K562 (cell line): ENCODE results near the gene NCAPD2. TPM values are rescaled to one million over a fixed set of nuclear protein-coding genes. Genes with fewer than 3 reads are reported as not detected.

Experiments used
- ARID2 ChIP-seq: fragments of 450-650 bp; IDR thresholded peaks from 2 replicates; pipeline ENCODE4 v1.6.1; 2017; ENCODE audit warnings: antibody characterized with exemption, mild to moderate bottlenecking
- ARNT ChIP-seq, 2 experiments: fragments of 450-650 bp; IDR thresholded peaks; 2 replicates each; pipeline ENCODE4 v1.6.1; 2016; ENCODE audit warnings: mild to moderate bottlenecking in 1 of 2
- CTCFL ChIP-seq: IDR thresholded peaks from 2 replicates; pipeline ENCODE4 v1.6.1; 2011; ENCODE audit warnings: borderline replicate concordance, low read depth, mild to moderate bottlenecking, moderate library complexity, low read length; ENCODE audit not compliant: insufficient read depth, poor library complexity, severe bottlenecking
- CXXC5 ChIP-seq: fragments of 250-450 bp; sonication (Bioruptor Pico); IDR thresholded peaks from 2 replicates; pipeline ENCODE4 v1.8.0; 2022; ENCODE audit warnings: inconsistent platforms, mild to moderate bottlenecking, moderate library complexity
- DEAF1 ChIP-seq: fragments of 450-650 bp; formaldehyde crosslinking; IDR thresholded peaks from 2 replicates; pipeline ENCODE4 v1.4.0; 2020; ENCODE audit warnings: mild to moderate bottlenecking, moderate library complexity
- E2F3 ChIP-seq: fragments of 250-450 bp; sonication (Bioruptor Pico); IDR thresholded peaks from 2 replicates; pipeline ENCODE4 v1.4.0; 2020; ENCODE audit warnings: mild to moderate bottlenecking
- EWSR1 ChIP-seq: fragments of 450-650 bp; IDR thresholded peaks from 2 replicates; pipeline ENCODE4 v1.6.1; 2018; ENCODE audit warnings: borderline replicate concordance, mild to moderate bottlenecking, low read depth, moderate library complexity; ENCODE audit not compliant: partially characterized antibody
- FOSL1 ChIP-seq: fragments of 200-800 bp; sonication (Bioruptor generic); conservative IDR thresholded peaks from 2 replicates; pipeline ENCODE4 v1.6.1; 2016; ENCODE audit warnings: missing genetic modification characterization, missing compliant biosample characterization
- FOXM1 ChIP-seq, 2 experiments: fragments of 450-650 bp in 1 of 2; sonication (generic) in 1 of 2; formaldehyde crosslinking in 1 of 2; IDR thresholded peaks; 2 replicates each; pipeline versions ENCODE4 v1.6.1 to v1.9.0; 2017 to 2022; ENCODE audit warnings: low read depth in 2 of 2, mild to moderate bottlenecking in 2 of 2, missing genetic modification reagents in 1 of 2, moderate library complexity in 1 of 2
- FOXP1 ChIP-seq: sonication (generic); formaldehyde crosslinking; IDR thresholded peaks from 2 replicates; pipeline ENCODE4 v1.8.0; 2022; ENCODE audit warnings: mild to moderate bottlenecking, missing genetic modification reagents
- MED1 ChIP-seq: sonication (generic); formaldehyde crosslinking; IDR thresholded peaks from 2 replicates; pipeline ENCODE4 v1.8.1; 2023; ENCODE audit warnings: missing genetic modification reagents, borderline replicate concordance
- MEF2D ChIP-seq: conservative IDR thresholded peaks from 2 replicates; pipeline ENCODE4 v1.6.1; 2016; ENCODE audit warnings: low read depth, missing genetic modification characterization, missing compliant biosample characterization
- NR2F6 ChIP-seq: fragments of 450-650 bp; formaldehyde crosslinking; IDR thresholded peaks from 2 replicates; pipeline ENCODE4 v1.4.0; 2020; ENCODE audit warnings: mild to moderate bottlenecking
- POLR2AphosphoS2 ChIP-seq: IDR thresholded peaks from 2 replicates; pipeline ENCODE4 v1.6.1; 2012; ENCODE audit warnings: low read length, improper control_type of control experiment
- PRPF4 ChIP-seq: fragments of 200-400 bp; formaldehyde crosslinking; IDR thresholded peaks from one replicate; pipeline ENCODE4 v1.6.1; 2017; ENCODE audit warnings: low read length, low read depth, mild to moderate bottlenecking; ENCODE audit not compliant: insufficient read depth, poor library complexity, severe bottlenecking
- SNAPC5 ChIP-seq: fragments of 250-450 bp; sonication (Bioruptor Pico); IDR thresholded peaks from 2 replicates; pipeline ENCODE4 v1.8.0; 2021; ENCODE audit warnings: moderate library complexity, mild to moderate bottlenecking, inconsistent platforms
- SREBF1 ChIP-seq: fragments of 150-350 bp; IDR thresholded peaks from 2 replicates; pipeline ENCODE4 v1.6.1; 2014; ENCODE audit warnings: antibody characterized with exemption, low read depth, low read length, borderline replicate concordance
- TFAM ChIP-seq: fragments of 250-450 bp; sonication (Bioruptor Pico); conservative IDR thresholded peaks from 2 replicates; pipeline ENCODE4 v1.5.0; 2021; ENCODE audit warnings: mild to moderate bottlenecking, moderate library complexity
- WHSC1 ChIP-seq: IDR thresholded peaks from one replicate; pipeline ENCODE4 v1.6.1; 2012; ENCODE audit warnings: low read length, control low read depth, inconsistent platforms
- ZC3H11A ChIP-seq: IDR thresholded peaks from 2 replicates; pipeline ENCODE4 v1.6.1; 2012; ENCODE audit warnings: low read depth, low read length, improper control_type of control experiment
- ZNF212 ChIP-seq: fragments of 450-650 bp; formaldehyde crosslinking; IDR thresholded peaks from 2 replicates; pipeline ENCODE4 v1.4.0; 2020; ENCODE audit warnings: mild to moderate bottlenecking
- ZNF586 ChIP-seq: fragments of 450-650 bp; formaldehyde crosslinking; conservative IDR thresholded peaks from 2 replicates; pipeline ENCODE4 v1.4.0; 2020; ENCODE audit warnings: mild to moderate bottlenecking, moderate library complexity
- polyA plus RNA-seq, 8 experiments: library from polyadenylated mRNA; depleted of rRNA in 4 of 8; stranded (reverse) in 5 of 8; unstranded in 3 of 8; fragments of >200 nt; fragmentation: Nextera tagmentation in 2 of 8; fragmentation: Illumina TruSeq in 1 of 8; extraction: Ambion mirVana in 2 of 8; extraction: Trizol in 1 of 8; gene quantifications; 2 replicates each; pipeline versions ENCODE4 v1.2.1 to v1.2.3, GENCODE V29; 2011 to 2014; ENCODE audit warnings: inconsistent platforms in 1 of 8, missing spikeins in 1 of 8
- total RNA-seq, 7 experiments: library from RNA; depleted of rRNA in 6 of 7; stranded (reverse); fragments of >200 nt in 6 of 7; fragmentation: Illumina TruSeq in 2 of 7; extraction: Trizol in 2 of 7; gene quantifications; 2 replicates each; pipeline versions ENCODE4 v1.2.1 to v1.2.3, GENCODE V29; 2011 to 2021; ENCODE audit warnings: low replicate concordance in 1 of 7
- TF ChIP-seq, protein P1 (sequence below): fragments of 450-650 bp; IDR thresholded peaks from one replicate; pipeline ENCODE4 v1.6.1; 2018; ENCODE audit warnings: mild to moderate bottlenecking, moderate library complexity; ENCODE audit not compliant: partially characterized antibody

The NCAPD2 gene
- total and polyA plus RNA-seq, 9 of the 15 experiments (the other 6 are each of a cell fraction or from before 2014, with no cell fraction given), result 16.9 to 93.7 (median 68.3) TPM

- TF ChIP-seq E2F3 (no peak), MEF2D (tag) (no peak), FOXM1 (IDR thresholded peaks at IDR 0.05; ENCODE audit: low read depth) (peak; percentile 56; the same call in 1 of the 2 replicates), FOXM1 (CRISPR knock-in tag; IDR thresholded peaks at IDR 0.05; ENCODE audit: low read depth) (peak; percentile 68; the same call in 1 of the 2 replicates), SNAPC5 (CRISPR knock-in tag) (no peak), ARNT (IDR thresholded peaks at IDR 0.05) (peak; percentile 56 to 93; a peak in 2 of 4 replicates), PRPF4 (peak; percentile 82), ZNF586 (CRISPR knock-in tag) (no peak), DEAF1 (CRISPR knock-in tag) (no peak), WHSC1 (no peak), NR2F6 (no peak), SREBF1 (no peak), POLR2AphosphoS2 (peak; percentile 78), ZC3H11A (no peak), EWSR1 (no peak), TFAM (CRISPR knock-in tag) (no peak), CTCFL (no peak), CXXC5 (CRISPR knock-in tag) (peak; percentile 87), FOXP1 (CRISPR knock-in tag) (peak; percentile 98), FOSL1 (tag) (peak; percentile 16; the same call in 1 of the 2 replicates), MED1 (CRISPR knock-in tag) (no peak), ARID2 (no peak), ZNF212 (no peak)
- TF ChIP-seq, protein P1, sequence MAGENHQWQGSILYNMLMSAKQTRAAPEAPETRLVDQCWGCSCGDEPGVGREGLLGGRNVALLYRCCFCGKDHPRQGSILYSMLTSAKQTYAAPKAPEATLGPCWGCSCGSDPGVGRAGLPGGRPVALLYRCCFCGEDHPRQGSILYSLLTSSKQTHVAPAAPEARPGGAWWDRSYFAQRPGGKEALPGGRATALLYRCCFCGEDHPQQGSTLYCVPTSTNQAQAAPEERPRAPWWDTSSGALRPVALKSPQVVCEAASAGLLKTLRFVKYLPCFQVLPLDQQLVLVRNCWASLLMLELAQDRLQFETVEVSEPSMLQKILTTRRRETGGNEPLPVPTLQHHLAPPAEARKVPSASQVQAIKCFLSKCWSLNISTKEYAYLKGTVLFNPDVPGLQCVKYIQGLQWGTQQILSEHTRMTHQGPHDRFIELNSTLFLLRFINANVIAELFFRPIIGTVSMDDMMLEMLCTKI, result no peak
These were observed 40.2 kb downstream of the NCAPD2 start, which contains the start of gene GAPDH (continued) for GRCh38 chr12:6533923-6534694.
